GM21576 (cell line): ENCODE measurements around the gene RHO.

Experiments used
- ATAC-seq: cut with Tn5 transposase; IDR thresholded peaks from one replicate; pipeline ENCODE4 v1.9.1; 2021; ENCODE audit warnings: mild to moderate bottlenecking, moderate library complexity; ENCODE audit not compliant: unreplicated experiment

RHO gene

DNA sequence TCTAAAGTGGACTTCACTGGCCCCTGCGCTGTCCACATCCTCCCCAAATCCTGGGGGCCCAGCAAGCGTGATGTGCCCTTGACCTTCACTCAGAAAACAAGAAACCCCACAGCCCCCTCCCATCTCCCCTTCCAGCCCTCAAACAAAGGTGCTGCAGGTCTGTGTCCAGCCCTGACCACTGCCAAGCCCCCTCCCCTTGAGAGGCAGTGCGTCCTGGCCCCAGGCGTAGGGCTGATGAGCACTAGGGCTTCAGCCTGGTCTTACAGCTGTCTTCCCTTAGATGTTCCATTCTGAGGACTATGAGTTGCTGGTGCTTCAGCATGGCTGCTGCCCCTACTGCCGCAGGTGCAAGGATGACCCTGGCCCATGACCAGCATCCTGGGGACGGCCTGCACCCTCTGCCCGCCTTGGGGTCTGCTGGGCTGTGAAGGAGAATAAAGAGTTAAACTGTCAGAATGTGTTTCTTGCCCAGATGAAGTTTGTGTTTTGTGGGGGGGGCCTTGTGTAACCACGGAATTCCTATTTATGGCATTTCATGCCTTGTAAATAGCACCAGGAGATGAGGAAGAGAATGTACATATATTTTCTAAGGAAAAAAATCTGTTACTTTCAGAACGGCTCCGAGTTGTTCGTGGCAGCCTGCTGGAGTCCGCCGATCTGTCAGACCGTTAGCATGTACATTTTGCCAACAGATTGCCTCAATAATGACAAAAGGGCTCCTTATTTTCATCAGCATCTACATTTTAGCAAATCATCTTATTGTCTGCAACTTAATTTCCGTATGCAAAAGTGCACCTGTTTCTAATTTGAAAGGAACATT is 8.3 kb upstream of the RHO start:
- no peak for ATAC-seq

- ATAC-seq, result no peak
These were observed 7.5 kb upstream of the RHO start for GRCh38 chr3:129520960-129521359.

GRCh38 chr3:129521611-129522010 is 6.8 kb upstream of the RHO start:
- no peak for ATAC-seq

DNA sequence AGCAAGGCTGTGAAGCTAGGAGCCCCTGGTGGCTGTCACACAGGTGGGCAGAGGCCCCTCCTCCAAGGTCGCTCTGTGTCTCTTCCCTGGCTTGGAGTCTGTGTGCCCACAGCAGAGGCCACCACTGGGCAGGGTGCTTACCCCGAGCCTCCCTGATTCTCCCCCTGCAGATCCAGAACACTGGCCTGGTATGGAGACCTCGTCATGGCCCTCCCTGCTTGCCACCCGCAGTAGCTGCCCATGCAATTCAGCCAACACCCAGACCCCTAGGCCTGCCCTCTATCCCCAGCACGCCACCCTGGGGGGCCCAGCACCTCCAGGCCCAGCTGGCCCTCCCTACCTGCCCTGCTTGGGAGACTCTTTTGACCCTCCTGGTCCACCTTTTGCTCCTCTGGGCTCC is 5.5 kb upstream of the RHO start:
- ATAC-seq, result no peak

- ATAC-seq, result no peak
These were observed 4.4 kb upstream of the RHO start for GRCh38 chr3:129524081-129524480.

DNA sequence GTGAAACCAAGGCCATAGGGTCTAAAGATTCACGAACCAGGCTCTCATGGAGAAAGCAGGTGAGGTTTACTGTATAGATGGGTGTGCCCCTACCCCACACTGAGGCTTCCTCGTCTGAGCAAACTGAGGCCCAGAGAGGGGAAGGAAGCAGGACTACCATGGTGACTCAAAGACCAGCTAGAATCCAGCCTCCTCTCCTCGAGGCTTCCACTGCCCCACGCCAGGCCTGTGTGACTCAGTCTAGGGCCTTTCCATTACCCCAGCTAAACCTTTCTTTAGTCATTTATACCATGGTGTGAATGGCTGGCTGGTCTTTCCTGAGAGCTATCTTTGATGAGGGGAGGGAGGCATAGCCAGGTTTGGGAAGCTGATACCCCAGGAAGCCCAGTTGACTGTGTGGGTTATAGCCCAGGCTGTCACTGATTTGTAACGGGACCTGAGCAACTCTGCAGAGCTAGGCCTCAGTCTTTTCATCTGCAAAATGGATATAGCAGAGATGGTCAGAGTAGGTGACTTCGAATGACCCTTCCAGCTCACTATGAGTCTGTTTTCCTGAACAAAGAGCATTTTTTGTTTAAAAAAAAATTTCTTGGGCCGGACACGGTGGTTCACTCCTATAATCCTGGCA is 3.0 kb upstream of the RHO start:
- no peak for ATAC-seq

DNA sequence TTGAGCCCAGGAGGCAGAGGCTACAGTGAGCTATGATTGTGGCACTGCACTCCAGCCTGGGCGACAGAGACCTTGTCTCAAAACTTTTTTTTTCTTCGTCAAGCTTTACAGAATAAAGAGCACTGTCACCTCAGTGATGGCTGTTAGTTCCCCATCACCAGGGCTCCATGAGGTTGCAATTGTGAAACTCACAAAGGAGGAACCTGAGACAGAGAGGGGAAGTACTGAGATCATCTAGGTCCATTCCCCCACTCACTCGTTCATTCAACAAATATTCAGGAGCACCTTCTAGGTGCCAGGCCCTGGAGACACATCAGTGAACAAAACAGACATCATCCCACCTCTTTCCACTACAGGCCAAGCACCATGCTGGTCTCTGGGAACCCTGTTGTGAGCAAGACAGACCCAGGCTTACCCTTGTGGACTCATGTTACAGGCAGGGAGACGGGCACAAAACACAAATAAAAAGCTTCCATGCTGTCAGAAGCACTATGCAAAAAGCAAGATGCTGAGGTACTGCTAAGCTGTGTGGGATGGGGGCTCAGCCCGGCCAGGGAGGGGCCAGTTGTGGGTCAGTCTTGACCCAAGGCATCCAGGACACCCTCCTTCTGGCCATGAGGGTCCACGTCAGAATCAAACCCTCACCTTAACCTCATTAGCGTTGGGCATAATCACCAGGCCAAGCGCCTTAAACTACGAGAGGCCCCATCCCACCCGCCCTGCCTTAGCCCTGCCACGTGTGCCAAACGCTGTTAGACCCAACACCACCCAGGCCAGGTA is 2.1 kb upstream of the RHO start:
- ATAC-seq, result peak; percentile 92

DNA sequence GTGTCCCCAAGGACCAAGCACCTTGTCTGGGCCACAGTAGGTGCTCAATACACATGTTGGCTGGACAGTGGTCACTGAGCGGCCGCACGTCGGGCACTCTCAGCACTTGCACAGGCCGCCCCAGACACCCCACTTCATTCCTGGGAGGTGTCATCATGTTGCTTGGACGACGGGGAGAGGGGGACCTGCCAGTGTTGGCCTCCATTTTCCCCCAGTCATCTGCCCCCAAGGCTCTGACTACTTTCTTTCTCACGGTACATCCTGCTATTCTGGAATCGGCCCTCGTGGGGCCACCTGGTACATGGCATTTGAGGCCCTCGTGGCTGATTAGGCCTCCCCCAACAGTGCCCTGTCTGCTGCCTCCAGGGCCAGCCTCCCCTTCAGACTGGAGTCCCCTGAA is 1.2 kb upstream of the RHO start:
- no peak for ATAC-seq

DNA sequence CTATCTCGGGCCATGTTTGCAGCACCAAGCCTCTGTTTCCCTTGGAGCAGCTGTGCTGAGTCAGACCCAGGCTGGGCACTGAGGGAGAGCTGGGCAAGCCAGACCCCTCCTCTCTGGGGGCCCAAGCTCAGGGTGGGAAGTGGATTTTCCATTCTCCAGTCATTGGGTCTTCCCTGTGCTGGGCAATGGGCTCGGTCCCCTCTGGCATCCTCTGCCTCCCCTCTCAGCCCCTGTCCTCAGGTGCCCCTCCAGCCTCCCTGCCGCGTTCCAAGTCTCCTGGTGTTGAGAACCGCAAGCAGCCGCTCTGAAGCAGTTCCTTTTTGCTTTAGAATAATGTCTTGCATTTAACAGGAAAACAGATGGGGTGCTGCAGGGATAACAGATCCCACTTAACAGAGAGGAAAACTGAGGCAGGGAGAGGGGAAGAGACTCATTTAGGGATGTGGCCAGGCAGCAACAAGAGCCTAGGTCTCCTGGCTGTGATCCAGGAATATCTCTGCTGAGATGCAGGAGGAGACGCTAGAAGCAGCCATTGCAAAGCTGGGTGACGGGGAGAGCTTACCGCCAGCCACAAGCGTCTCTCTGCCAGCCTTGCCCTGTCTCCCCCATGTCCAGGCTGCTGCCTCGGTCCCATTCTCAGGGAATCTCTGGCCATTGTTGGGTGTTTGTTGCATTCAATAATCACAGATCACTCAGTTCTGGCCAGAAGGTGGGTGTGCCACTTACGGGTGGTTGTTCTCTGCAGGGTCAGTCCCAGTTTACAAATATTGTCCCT is 1.2 kb downstream of the RHO start:
- ATAC-seq, result no peak

- no peak for ATAC-seq
These were observed 1.9 kb downstream of the RHO start for GRCh38 chr3:129530251-129530791.

DNA sequence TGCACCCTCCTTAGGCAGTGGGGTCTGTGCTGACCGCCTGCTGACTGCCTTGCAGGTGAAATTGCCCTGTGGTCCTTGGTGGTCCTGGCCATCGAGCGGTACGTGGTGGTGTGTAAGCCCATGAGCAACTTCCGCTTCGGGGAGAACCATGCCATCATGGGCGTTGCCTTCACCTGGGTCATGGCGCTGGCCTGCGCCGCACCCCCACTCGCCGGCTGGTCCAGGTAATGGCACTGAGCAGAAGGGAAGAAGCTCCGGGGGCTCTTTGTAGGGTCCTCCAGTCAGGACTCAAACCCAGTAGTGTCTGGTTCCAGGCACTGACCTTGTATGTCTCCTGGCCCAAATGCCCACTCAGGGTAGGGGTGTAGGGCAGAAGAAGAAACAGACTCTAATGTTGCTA is 2.4 kb downstream of the RHO start:
- no peak for ATAC-seq

- ATAC-seq, result no peak
These were observed 3.3 kb downstream of the RHO start for GRCh38 chr3:129531699-129532098.

DNA sequence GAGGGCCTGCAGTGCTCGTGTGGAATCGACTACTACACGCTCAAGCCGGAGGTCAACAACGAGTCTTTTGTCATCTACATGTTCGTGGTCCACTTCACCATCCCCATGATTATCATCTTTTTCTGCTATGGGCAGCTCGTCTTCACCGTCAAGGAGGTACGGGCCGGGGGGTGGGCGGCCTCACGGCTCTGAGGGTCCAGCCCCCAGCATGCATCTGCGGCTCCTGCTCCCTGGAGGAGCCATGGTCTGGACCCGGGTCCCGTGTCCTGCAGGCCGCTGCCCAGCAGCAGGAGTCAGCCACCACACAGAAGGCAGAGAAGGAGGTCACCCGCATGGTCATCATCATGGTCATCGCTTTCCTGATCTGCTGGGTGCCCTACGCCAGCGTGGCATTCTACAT is 3.8 kb downstream of the RHO start:
- ATAC-seq, result no peak

GRCh38 chr3:129533406-129533805 is 5.0 kb downstream of the RHO start:
- no peak for ATAC-seq

GRCh38 chr3:129534428-129535027 is 6.1 kb downstream of the RHO start:
- ATAC-seq, result no peak

GRCh38 chr3:129535075-129535474 is 6.6 kb downstream of the RHO start:
- ATAC-seq, result no peak

- no peak for ATAC-seq
These were observed 7.9 kb downstream of the RHO start for GRCh38 chr3:129536374-129536667.

- ATAC-seq, result no peak
These were observed 8.4 kb downstream of the RHO start for GRCh38 chr3:129536804-129537203.

DNA sequence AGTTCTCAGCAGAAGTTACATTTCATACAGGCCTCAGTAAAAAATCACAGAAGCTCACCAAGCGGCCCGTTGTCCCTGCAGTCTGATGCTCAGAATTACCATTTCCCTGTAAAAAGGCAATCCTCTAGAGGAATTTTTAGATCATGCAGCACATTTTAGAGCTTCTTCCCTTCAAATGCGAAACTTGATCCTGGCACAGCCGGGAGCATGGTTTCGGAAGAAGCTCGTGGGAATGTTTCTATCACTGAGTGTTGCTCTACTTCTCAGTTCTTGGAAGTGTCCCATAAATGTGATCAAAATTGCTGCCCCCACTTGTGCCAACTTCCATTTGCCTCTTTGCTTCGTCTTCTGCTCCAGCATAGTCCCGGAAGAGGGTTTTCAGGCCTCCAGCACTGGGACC is 10.8 kb downstream of the RHO start:
- no peak for ATAC-seq

- ATAC-seq, result no peak
These were observed 12.5 kb downstream of the RHO start for GRCh38 chr3:129540776-129541516.
